Measurements from ENCODE around the gene NIM1K.

- TF ChIP-seq CTCF (IDR thresholded peaks at IDR 0.05) (no peak), POLR2AphosphoS5 (IDR thresholded peaks at IDR 0.05; ENCODE audit: low read depth, low read length) (no peak), TCF7L2 (IDR thresholded peaks at IDR 0.05; ENCODE audit: low read depth, low read length) (no peak), REST (IDR thresholded peaks at IDR 0.05; ENCODE audit: insufficient read depth in 1 of 2, low read depth in 2 of 2, low read length in 1 of 2) (no peak), SIN3A (IDR thresholded peaks at IDR 0.05; ENCODE audit: borderline replicate concordance, insufficient read depth, low read depth, low read length) (no peak)
These were observed 27.1 kb downstream of the NIM1K start for GRCh38 chr5:43219120-43219519.

Measured in Panc1 (cell line).